K562 treated with DMSO at 1 percent for 48 hours (cell line): ENCODE data around the gene SPRY4. TPM values are rescaled to one million over a fixed set of nuclear protein-coding genes. Genes with fewer than 3 reads are reported as not detected.

Experiments used
- total RNA-seq: library from RNA; unstranded; fragments of 300-600 nt; gene quantifications from 2 replicates; pipeline ENCODE4 v1.2.3, GENCODE V29; 2022; ENCODE audit warnings: low replicate concordance; ENCODE audit errors: extremely low read depth

The SPRY4 gene
- total RNA-seq: not detected in 2 replicates

DNA sequence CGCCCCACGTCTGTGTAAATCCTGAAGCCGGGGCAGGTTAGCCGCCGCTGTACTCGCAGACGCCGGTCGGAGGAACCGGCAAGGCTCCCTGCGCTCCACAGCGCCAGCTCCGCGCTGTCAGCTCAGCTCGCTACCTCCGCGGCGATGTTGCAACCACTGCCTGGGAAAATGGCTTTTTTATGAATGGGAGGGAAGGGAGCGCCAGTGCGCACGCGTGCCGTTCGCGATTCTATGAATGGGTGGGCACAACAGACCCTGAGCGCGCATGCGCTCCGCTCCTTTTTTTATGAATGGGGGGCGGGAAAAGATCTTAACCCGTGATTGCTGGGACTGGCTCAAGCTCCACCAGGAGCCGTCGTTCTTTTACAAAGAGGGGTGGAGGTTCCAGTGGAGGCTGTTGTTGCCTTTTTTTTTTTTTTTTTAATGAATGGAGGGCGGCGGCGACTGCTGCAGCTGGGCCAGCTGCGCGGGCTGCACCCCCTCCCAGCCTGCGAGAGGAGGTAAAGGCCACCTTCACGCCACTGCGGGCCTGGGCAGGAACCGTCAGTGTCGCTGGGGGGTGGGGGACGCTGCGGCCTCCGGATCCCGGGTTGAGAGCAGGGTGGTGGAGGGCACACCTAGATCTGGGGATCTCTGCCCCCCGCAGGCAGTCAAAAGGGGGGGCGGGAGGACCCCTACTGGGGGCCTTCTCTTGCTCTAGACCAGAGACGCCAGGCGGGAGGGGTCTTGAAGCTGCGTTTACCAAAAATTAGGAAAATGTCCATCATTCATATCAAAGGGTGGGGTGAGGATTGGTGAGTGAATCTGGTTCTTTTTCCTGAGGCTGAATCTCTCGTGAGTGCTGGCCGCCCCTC is at the start of gene SPRY4:
Gene SPRY4 (minus strand): TSS at position 151 of the 854 bp plus-strand sequence. CDS start 9,913 bp downstream, outside the sequence.

Other genes starting within 250 kb of the SPRY4 start
- gene NDFIP1, start 216.2 kb downstream of the SPRY4 start, total RNA-seq: not detected in 2 replicates